PFSK-1 (cell line): ENCODE measurements around the gene FMNL2.

Source experiments
- FOXP2 ChIP-seq: optimal IDR thresholded peaks from 2 replicates; pipeline ENCODE3; 2011; ENCODE audit warnings: borderline replicate concordance, control low read depth, inconsistent platforms; ENCODE audit not compliant: insufficient read depth; ENCODE audit errors: extremely low read length, extremely low read depth
- POLR2AphosphoS5 ChIP-seq: IDR thresholded peaks from 2 replicates; pipeline ENCODE4 v1.6.1; 2012; ENCODE audit warnings: low read depth, mild to moderate bottlenecking, control low read depth, low read length, moderate library complexity
- REST ChIP-seq, 2 experiments: IDR thresholded peaks; 2 replicates each; pipeline versions ENCODE4 v1.6.1 to v1.8.0; 2011 to 2012; ENCODE audit warnings: low read depth in 2 of 2, low read length in 2 of 2, control low read depth in 1 of 2, inconsistent platforms in 1 of 2, mild to moderate bottlenecking in 1 of 2, moderate library complexity in 1 of 2; ENCODE audit not compliant: insufficient read depth in 1 of 2
- SIN3A ChIP-seq: IDR thresholded peaks from 2 replicates; pipeline ENCODE4 v1.6.1; 2012; ENCODE audit warnings: mild to moderate bottlenecking, low read length, moderate library complexity, borderline replicate concordance; ENCODE audit not compliant: insufficient read depth
- TAF1 ChIP-seq: IDR thresholded peaks from 2 replicates; pipeline ENCODE4 v1.6.1; 2012; ENCODE audit warnings: low read length, control low read depth, borderline replicate concordance; ENCODE audit not compliant: insufficient read depth

FMNL2 gene

GRCh38 chr2:152564754-152565551 lies 230.0 kb downstream of the FMNL2 start:
- TF ChIP-seq SIN3A (no peak), TAF1 (no peak), REST (IDR thresholded peaks at IDR 0.05; ENCODE audit: insufficient read depth in 1 of 2, low read depth in 2 of 2, low read length in 2 of 2) (no peak), POLR2AphosphoS5 (no peak), FOXP2 (no peak)

GRCh38 chr2:152565884-152566727 lies 231.1 kb downstream of the FMNL2 start:
- no peak for TF ChIP-seq FOXP2
- TF ChIP-seq REST (IDR thresholded peaks at IDR 0.05; ENCODE audit: insufficient read depth in 1 of 2, low read depth in 2 of 2, low read length in 2 of 2): no peak
- no peak for TF ChIP-seq SIN3A
- no peak for TF ChIP-seq POLR2AphosphoS5
- no peak for TF ChIP-seq TAF1

GRCh38 chr2:152566728-152567069 lies 231.7 kb downstream of the FMNL2 start:
- no peak for TF ChIP-seq POLR2AphosphoS5
- no peak for TF ChIP-seq REST (IDR thresholded peaks at IDR 0.05; ENCODE audit: insufficient read depth in 1 of 2, low read depth in 2 of 2, low read length in 2 of 2)
- TF ChIP-seq TAF1: no peak
- TF ChIP-seq FOXP2: no peak
- no peak for TF ChIP-seq SIN3A

- TF ChIP-seq FOXP2 (no peak), TAF1 (no peak), SIN3A (no peak), POLR2AphosphoS5 (no peak), REST (IDR thresholded peaks at IDR 0.05; ENCODE audit: insufficient read depth in 1 of 2, low read depth in 2 of 2, low read length in 2 of 2) (no peak)
Observed at GRCh38 chr2:152568531-152568930, 233.6 kb downstream of the FMNL2 start.

- TF ChIP-seq SIN3A (no peak), FOXP2 (no peak), TAF1 (no peak), POLR2AphosphoS5 (no peak), REST (IDR thresholded peaks at IDR 0.05; ENCODE audit: insufficient read depth in 1 of 2, low read depth in 2 of 2, low read length in 2 of 2) (no peak)
Observed at GRCh38 chr2:152569186-152569585, 234.2 kb downstream of the FMNL2 start.
